Activated naive CD4-positive, alpha-beta T cell treated with anti-CD3 and anti-CD28 coated beads, Interleukin-2, amount 10 ng/mL, durations not matched to agents 7 days and 5 days (primary cell): ENCODE measurements around the gene CCM2.

Source experiments
- CTCF ChIA-PET: fragments of 350-600 bp; sonication (Branson Sonifier 250); formaldehyde crosslinking; loops from one replicate; lab custom pipeline; 2021; ENCODE audit warnings: antibody characterized with exemption; lab: Charles Lee
- DNase-seq: peaks from one replicate; pipeline ENCODE4 v3.0.0-alpha.2; 2020
- H3K27ac Mint-ChIP-seq: one replicate; pipeline ENCODE4 v1.8.0; 2021; ENCODE audit warnings: mild to moderate bottlenecking, moderate library complexity, mixed read lengths
- H3K27me3 Mint-ChIP-seq: one replicate; pipeline ENCODE4 v1.8.0; 2021; ENCODE audit warnings: mild to moderate bottlenecking, mixed read lengths
- H3K36me3 Mint-ChIP-seq: one replicate; pipeline ENCODE4 v1.8.0; 2021; ENCODE audit warnings: mixed read lengths
- H3K4me1 Mint-ChIP-seq: one replicate; pipeline ENCODE4 v1.8.0; 2021; ENCODE audit warnings: mixed read lengths
- H3K4me3 Mint-ChIP-seq: one replicate; pipeline ENCODE4 v1.8.0; 2021; ENCODE audit warnings: mild to moderate bottlenecking, moderate library complexity, mixed read lengths
- H3K9me3 Mint-ChIP-seq: one replicate; pipeline ENCODE4 v1.8.0; 2021; ENCODE audit warnings: mixed read lengths

CCM2 gene

GRCh38 chr7:45068236-45069023 lies 68.4 kb downstream of the CCM2 start:
- CTCF ChIA-PET = no interaction called here
- Mint-ChIP-seq H3K9me3 (no peaks in the 10 kb centered on the region), H3K4me3 (no peak overlapping the region), H3K27me3 (no peaks in the 10 kb centered on the region), H3K4me1 (peaks cover 36% of the 10 kb centered on the region), H3K27ac (peak overlapping the region; percentile 76), H3K36me3 (peaks cover 78% of the 10 kb centered on the region)
- no peak for DNase-seq

DNA sequence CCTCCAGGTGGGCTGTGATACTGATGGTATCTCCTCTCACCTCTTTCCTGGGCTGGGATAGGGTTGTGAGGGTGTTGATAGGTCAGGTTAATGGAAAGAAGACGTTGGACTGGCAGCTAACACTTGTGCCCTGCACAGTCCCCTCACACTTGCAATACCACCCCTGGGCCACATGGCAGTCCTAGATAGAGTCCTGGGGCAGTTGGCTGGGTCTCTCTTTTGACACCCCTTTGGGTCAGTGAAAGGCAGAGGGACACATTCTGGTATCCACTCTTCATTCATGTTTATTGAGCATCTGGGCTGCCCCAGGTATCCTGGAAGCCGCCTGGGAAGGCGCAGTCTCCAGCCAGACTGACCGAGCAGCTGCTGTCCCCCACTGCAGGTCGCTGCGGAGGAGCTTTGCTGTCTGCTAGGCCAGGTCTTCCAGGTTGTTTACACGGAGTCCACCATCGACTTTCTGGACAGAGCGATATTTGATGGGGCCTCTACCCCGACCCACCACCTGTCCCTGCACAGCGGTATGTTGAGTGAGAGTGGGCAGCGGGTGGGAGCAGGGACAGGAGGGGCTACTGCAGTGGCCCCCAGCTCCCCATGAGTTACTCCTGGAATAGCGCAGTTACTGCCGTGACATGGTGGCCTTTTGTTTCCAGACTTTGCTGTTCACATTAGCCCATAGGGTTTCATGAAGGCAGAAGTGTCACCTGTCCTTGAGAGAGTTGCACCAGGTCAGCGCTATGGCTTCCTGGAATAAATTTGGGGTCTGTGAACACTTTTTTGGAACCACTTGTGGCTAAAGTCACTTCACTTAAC lies 69.6 kb downstream of the CCM2 start:
- no peaks in the 10 kb centered on the region for H3K27me3 Mint-ChIP-seq
- H3K4me1 Mint-ChIP-seq = peaks cover 31% of the 10 kb centered on the region
- DNase-seq = no peak
- peak overlapping the region; percentile 45 for H3K27ac Mint-ChIP-seq
- H3K9me3 Mint-ChIP-seq = no peaks in the 10 kb centered on the region
- peaks cover 76% of the 10 kb centered on the region for H3K36me3 Mint-ChIP-seq
- CTCF ChIA-PET = interaction anchor here (2.0 to 2.2 kb wide), 2 partner anchors 65 to 96 kb away, joined by 5 to 8 read pairs; no protein-coding TSS in a partner anchor
- H3K4me3 Mint-ChIP-seq = no peak overlapping the region

- H3K9me3 Mint-ChIP-seq = no peaks in the 10 kb centered on the region
- H3K4me3 Mint-ChIP-seq = no peak overlapping the region
- H3K4me1 Mint-ChIP-seq = peaks cover 31% of the 10 kb centered on the region
- H3K36me3 Mint-ChIP-seq = peaks cover 75% of the 10 kb centered on the region
- no peak for DNase-seq
- H3K27me3 Mint-ChIP-seq = no peaks in the 10 kb centered on the region
- CTCF ChIA-PET = interaction anchor here (1.2 to 2.2 kb wide), 3 partner anchors 10 to 97 kb away, joined by 5 to 8 read pairs (median 7); no protein-coding TSS in a partner anchor
- no peak overlapping the region for H3K27ac Mint-ChIP-seq
These were observed 70.2 kb downstream of the CCM2 start for GRCh38 chr7:45070254-45070642.

DNA sequence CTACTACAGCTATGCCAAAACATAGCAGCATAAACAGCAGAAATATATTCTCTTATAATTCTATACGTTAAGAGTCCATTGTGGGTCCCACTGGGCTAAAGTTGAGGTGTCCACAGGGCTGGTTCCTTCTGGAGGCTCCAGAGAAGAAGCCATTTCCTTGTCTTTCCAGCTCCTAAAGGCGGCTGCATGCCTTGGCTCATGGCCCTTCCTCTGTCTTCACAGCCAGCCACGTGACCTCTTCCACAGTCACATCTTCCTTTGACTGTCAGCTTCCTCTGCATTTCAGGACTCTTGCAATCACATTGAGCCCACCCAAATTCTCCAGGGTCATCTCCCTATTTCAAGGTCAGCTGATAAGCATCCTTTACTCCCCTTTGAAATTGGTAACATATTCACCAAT lies 71.5 kb downstream of the CCM2 start:
- Mint-ChIP-seq H3K4me1 (peaks cover 21% of the 10 kb centered on the region), H3K27me3 (no peaks in the 10 kb centered on the region), H3K4me3 (no peak overlapping the region), H3K9me3 (no peaks in the 10 kb centered on the region), H3K36me3 (peaks cover 70% of the 10 kb centered on the region), H3K27ac (peak overlapping the region; percentile 43)
- DNase-seq = no peak
- CTCF ChIA-PET = interaction anchor here (1.1 to 2.2 kb wide), 3 partner anchors 9 to 98 kb away, joined by 3 to 7 read pairs (median 5); no protein-coding TSS in a partner anchor

- H3K4me1 Mint-ChIP-seq = peaks cover 19% of the 10 kb centered on the region
- CTCF ChIA-PET = interaction anchor here (0.7 to 2.0 kb wide), 4 partner anchors 38 to 99 kb away, joined by 3 to 7 read pairs (median 4); partner anchors contain the start of gene MYO1G
- H3K4me3 Mint-ChIP-seq = no peak overlapping the region
- H3K36me3 Mint-ChIP-seq = peaks cover 72% of the 10 kb centered on the region
- H3K27me3 Mint-ChIP-seq = no peaks in the 10 kb centered on the region
- no peak for DNase-seq
- H3K27ac Mint-ChIP-seq = peak overlapping the region; percentile 49
- no peaks in the 10 kb centered on the region for H3K9me3 Mint-ChIP-seq
These were observed 72.4 kb downstream of the CCM2 start for GRCh38 chr7:45072131-45073030.

DNA sequence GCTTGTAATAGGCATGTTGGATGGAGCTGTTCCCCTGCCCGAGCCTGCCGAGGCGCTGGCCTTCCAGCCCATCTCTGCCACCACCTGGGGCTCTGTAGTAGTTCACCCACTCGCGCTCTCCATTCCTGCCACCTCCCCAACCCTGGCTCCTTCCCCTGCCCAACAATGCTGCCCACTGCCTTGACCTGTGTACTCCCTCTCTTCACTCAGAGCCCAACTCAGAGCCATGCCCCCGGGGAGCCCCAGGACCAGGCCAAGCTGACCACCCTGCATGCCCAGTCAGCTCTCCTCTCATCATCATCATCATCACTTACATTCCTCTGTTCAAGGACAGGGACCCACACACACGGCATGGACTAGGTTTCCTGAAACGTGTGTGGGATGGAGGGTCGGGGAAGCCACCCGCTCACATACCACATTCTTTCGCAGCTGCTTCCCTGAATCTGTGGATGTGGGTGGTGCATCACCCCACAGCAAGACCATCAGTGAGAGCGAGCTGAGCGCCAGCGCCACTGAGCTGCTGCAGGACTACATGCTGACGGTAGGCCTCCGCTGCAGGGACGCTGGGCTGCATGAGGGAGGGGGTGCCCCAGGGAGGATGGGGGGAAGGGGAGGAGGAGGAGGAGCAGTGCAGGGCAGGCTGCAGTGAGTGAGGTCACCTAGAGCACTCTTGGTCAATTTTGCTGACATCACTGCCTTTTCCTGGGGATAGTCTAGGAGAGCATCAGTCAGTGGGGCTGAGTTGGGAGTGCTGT lies 73.2 kb downstream of the CCM2 start:
- DNase-seq = no peak
- peaks cover 11% of the 10 kb centered on the region for H3K4me1 Mint-ChIP-seq
- no peaks in the 10 kb centered on the region for H3K9me3 Mint-ChIP-seq
- H3K27ac Mint-ChIP-seq = peak overlapping the region; percentile 26
- no peak overlapping the region for H3K4me3 Mint-ChIP-seq
- CTCF ChIA-PET = interaction anchor here (1.3 to 2.0 kb wide), 3 partner anchors 62 to 100 kb away, joined by 3 to 7 read pairs (median 6); partner anchors contain the start of gene MYO1G
- H3K36me3 Mint-ChIP-seq = peaks cover 64% of the 10 kb centered on the region
- H3K27me3 Mint-ChIP-seq = no peaks in the 10 kb centered on the region

DNA sequence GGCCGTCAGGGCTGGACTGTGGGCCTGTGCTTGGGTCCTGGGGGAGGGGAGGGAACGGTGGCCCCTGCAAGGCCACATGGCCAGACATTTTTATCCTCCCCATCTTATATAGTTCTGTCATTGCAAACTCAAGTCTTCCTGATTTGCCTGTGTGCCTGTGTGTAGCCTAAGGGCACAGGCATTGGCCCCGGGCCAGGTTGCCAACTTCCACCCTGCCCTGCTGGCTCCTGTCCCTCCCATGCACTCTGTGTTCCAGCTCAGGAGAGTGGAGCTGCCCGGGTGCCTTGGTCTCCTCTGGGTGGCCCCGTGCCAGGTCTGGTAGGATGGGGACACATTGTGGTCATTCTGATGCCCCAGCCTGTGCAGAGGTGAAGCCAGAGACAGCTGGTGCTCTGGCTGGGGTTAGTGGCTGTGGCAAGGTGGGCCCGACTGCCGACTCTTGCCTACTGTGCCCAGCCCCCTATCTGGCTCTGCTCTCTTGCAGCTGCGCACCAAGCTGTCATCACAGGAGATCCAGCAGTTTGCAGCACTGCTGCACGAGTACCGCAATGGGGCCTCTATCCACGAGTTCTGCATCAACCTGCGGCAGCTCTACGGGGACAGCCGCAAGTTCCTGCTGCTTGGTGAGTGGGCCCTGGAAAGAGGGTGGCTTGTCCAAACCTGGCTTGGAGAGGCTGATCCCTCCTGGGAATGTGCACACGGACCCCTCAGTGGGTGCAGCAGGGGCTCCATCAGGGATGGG lies 74.0 kb downstream of the CCM2 start:
- Mint-ChIP-seq H3K36me3 (peaks cover 57% of the 10 kb centered on the region), H3K27ac (no peak overlapping the region)

DNA sequence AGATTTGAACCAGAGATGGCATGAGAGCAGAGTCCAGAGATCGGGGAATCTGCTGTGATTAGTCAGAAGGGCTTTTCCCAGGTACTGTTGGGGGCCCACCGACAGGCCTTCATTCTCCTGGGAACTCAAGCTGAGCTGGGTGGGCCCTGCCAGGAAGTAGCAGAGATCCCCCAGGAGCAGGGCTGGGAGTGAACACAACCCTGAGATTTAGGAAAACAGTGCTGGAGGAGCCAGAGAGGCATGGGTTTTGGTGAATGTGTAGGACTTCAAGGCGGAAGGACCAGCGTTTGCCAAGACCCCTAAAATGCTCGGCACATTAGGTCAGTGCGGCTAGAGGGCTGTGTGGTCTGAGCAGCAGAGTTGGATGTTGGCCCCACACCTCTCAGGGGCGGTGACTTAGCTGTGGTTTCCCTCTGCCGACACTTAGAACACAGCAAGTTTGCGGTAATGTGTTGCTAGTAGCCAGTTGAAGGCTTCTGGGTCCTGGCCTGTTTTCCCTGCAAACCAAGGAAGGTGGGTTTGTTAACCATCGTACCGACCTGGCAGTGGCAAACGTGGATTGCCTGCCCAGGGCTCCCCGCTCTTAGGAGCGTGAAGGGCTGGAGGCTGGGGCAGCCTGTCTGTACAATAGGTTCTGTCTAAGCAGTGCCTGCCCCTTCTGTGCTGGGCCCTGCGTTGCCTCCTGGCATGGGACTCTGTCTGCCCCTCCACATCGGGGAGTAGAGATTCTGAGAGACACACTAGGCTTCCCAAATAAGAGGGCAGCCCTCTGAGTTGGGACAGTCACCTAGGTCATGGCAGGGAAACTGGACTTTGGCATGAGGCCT lies 74.7 kb downstream of the CCM2 start:
- Mint-ChIP-seq H3K4me1 (no peaks in the 10 kb centered on the region), H3K9me3 (no peaks in the 10 kb centered on the region), H3K4me3 (no peak overlapping the region), H3K36me3 (peaks cover 49% of the 10 kb centered on the region), H3K27ac (no peak overlapping the region), H3K27me3 (no peaks in the 10 kb centered on the region)
- DNase-seq = no peak
- CTCF ChIA-PET = no interaction called here

More for the DNA sequence above, 74.0 kb downstream of the CCM2 start:
- H3K27me3 Mint-ChIP-seq = no peaks in the 10 kb centered on the region
- peaks cover 4% of the 10 kb centered on the region for H3K4me1 Mint-ChIP-seq
- H3K4me3 Mint-ChIP-seq = no peak overlapping the region
- CTCF ChIA-PET = interaction anchor here (1.3 to 2.0 kb wide), 2 partner anchors 62 to 95 kb away, joined by 3 to 6 read pairs; partner anchors contain the start of gene MYO1G
- no peaks in the 10 kb centered on the region for H3K9me3 Mint-ChIP-seq
- DNase-seq = no peak

DNA sequence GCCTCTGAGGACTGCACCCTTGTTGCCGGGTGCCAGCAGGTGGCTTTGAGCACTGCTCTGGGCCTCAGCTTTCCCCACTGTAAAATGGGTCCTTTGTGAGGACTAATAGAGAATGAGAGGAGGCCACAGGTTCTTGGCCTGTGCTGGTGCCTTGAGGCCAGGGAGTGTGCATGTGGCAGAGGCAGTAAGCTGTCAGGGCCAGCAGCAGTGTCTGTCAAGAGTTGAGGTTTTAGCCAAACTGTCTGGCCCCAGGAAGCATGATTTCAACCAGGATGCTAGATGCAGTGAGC lies 75.3 kb downstream of the CCM2 start:
- Mint-ChIP-seq H3K27ac (no peak overlapping the region), H3K4me3 (no peak overlapping the region), H3K4me1 (no peaks in the 10 kb centered on the region), H3K36me3 (peaks cover 43% of the 10 kb centered on the region), H3K9me3 (no peaks in the 10 kb centered on the region), H3K27me3 (no peaks in the 10 kb centered on the region)
- CTCF ChIA-PET = interaction anchor here (0.8 kb wide), 1 partner anchor 102 kb away, joined by 3 read pairs; no protein-coding TSS in a partner anchor
- no peak for DNase-seq

- peaks cover 43% of the 10 kb centered on the region for H3K36me3 Mint-ChIP-seq
- no peak for DNase-seq
- CTCF ChIA-PET = interaction anchor here (0.8 to 0.9 kb wide), 2 partner anchors 60 to 102 kb away, joined by 3 read pairs; no protein-coding TSS in a partner anchor
- no peak overlapping the region for H3K4me3 Mint-ChIP-seq
- H3K9me3 Mint-ChIP-seq = no peaks in the 10 kb centered on the region
- H3K27me3 Mint-ChIP-seq = peaks cover 4% of the 10 kb centered on the region
- H3K27ac Mint-ChIP-seq = no peak overlapping the region
- no peaks in the 10 kb centered on the region for H3K4me1 Mint-ChIP-seq
These were observed 76.1 kb downstream of the CCM2 start for GRCh38 chr7:45075871-45076796.

DNA sequence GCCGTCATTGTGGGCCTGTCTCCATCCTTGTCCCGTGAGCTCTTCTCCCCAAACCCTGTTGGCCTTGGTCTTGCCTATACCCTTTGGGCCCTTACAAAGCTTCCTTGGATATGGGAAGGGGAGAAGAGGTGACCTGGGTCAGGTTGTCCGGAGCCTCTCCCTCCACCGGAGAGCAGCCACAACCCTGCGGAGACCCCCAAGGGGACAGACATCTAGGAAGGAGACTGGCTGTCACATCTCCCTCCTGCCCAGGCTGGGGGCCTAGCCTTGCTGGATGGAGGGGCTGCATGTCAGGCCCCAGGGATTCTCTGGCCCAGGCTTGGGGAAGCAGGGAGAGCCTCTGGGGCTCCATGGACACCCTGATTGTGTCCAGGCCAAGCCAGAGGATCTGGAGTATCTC lies 76.9 kb downstream of the CCM2 start:
- Mint-ChIP-seq H3K36me3 (peaks cover 39% of the 10 kb centered on the region), H3K4me3 (no peak overlapping the region), H3K4me1 (no peaks in the 10 kb centered on the region), H3K27me3 (peaks cover 4% of the 10 kb centered on the region), H3K27ac (no peak overlapping the region), H3K9me3 (no peaks in the 10 kb centered on the region)
- no peak for DNase-seq
- CTCF ChIA-PET = interaction anchor here (0.9 kb wide), 1 partner anchor 59 kb away, joined by 3 read pairs; no protein-coding TSS in a partner anchor
